Measurements from ENCODE around the gene SLIT3.

DNA sequence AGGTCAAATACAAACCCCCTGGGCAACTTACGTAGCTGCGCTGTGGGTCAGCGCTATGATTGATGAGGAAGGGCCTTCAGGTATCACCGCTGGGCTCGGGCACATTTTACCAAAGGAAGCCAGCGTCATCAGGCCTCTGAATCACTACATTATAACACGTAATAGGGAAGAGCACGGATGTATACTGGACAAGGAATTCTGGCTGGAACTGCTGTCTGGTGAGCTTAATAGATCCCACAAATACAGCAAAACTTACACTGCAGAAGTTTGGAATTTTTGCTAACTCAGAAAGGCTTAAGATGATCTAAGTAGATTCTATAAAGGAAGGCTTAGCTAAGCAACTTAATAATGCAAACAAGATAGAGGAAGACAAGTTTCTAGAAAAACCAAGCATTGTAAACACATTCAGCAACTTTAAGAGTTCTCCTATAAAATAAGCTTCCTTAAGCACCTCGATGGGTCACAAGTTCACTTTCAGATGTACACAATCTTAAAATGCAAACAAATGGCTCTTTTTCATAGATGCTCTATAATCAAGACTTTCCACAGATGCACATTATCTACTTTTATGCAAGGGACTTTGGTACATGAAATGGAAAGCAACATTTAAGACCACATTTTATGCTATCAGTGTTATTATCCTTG is 361.7 kb downstream of the SLIT3 start:
- TF ChIP-seq, protein P1, sequence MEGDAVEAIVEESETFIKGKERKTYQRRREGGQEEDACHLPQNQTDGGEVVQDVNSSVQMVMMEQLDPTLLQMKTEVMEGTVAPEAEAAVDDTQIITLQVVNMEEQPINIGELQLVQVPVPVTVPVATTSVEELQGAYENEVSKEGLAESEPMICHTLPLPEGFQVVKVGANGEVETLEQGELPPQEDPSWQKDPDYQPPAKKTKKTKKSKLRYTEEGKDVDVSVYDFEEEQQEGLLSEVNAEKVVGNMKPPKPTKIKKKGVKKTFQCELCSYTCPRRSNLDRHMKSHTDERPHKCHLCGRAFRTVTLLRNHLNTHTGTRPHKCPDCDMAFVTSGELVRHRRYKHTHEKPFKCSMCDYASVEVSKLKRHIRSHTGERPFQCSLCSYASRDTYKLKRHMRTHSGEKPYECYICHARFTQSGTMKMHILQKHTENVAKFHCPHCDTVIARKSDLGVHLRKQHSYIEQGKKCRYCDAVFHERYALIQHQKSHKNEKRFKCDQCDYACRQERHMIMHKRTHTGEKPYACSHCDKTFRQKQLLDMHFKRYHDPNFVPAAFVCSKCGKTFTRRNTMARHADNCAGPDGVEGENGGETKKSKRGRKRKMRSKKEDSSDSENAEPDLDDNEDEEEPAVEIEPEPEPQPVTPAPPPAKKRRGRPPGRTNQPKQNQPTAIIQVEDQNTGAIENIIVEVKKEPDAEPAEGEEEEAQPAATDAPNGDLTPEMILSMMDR (IDR thresholded peaks at IDR 0.05): no peak
- no peak for TF ChIP-seq POLR2A (IDR thresholded peaks at IDR 0.05)
